Thymus (tissue), 11 donors: ENCODE results near the gene WASF2. TPM values are rescaled to one million over a fixed set of nuclear protein-coding genes. Genes with fewer than 3 reads are reported as not detected.
A peak's percentile ranks its signal among the peaks of the same experiment; 100 is the strongest.
"Not testable (repeated sequence)": the region's sequence is repeated elsewhere in the genome, so short reads cannot be mapped to it uniquely, and the experiment has no call there.

Source experiments
- DNase-seq, 9 donors: peaks; one replicate each; pipeline ENCODE4 v3.0.0-alpha.2; 2013; ENCODE audit warnings: low spot score in 9 of 9, low read depth in 6 of 9, missing footprints in 1 of 9
- H3K27ac ChIP-seq, 2 donors: one replicate each; pipeline ENCODE4 v1.5.1; 2013; ENCODE audit warnings: control low read depth in 1 of 2, low read depth in 1 of 2, low read length in 1 of 2, mild to moderate bottlenecking in 1 of 2, moderate library complexity in 1 of 2
- H3K27me3 ChIP-seq, 2 donors: one replicate each; pipeline ENCODE4 v1.5.1; 2013; ENCODE audit warnings: low read length in 1 of 2; ENCODE audit not compliant: control insufficient read depth in 2 of 2, insufficient read depth in 1 of 2
- H3K36me3 ChIP-seq, 2 donors: one replicate each; pipeline ENCODE4 v1.5.1; 2013; ENCODE audit warnings: low read length in 1 of 2, mild to moderate bottlenecking in 1 of 2, moderate library complexity in 1 of 2; ENCODE audit not compliant: control insufficient read depth in 2 of 2, insufficient read depth in 2 of 2
- H3K4me1 ChIP-seq, 2 donors: one replicate each; pipeline ENCODE4 v1.5.1; 2013; ENCODE audit warnings: low read length in 2 of 2; ENCODE audit not compliant: control insufficient read depth in 2 of 2, insufficient read depth in 2 of 2
- H3K4me3 ChIP-seq, 2 donors: one replicate each; pipeline ENCODE4 v1.5.1; 2013; ENCODE audit warnings: low read length in 2 of 2, control low read depth in 1 of 2, mild to moderate bottlenecking in 1 of 2
- H3K9me3 ChIP-seq, 2 donors: one replicate each; pipeline ENCODE4 v1.5.1; 2013; ENCODE audit warnings: low read length in 1 of 2, mild to moderate bottlenecking in 1 of 2; ENCODE audit not compliant: control insufficient read depth in 2 of 2, insufficient read depth in 1 of 2
- WGBS: extraction: QIAGEN DNeasy Blood & Tissue Kit; methylation state at CpG from one replicate; pipeline ENCODE4 v1.1.7; 2013; 5-methylcytosine and 5-hydroxymethylcytosine counted together
- polyA plus RNA-seq: library from polyadenylated mRNA; stranded (reverse); fragments of 200-250 nt; gene quantifications from one replicate; pipeline ENCODE4 v1.2.3, GENCODE V29; 2013
- total RNA-seq: library from RNA; stranded (reverse); fragments of 120-200 nt; gene quantifications from one replicate; pipeline ENCODE4 v1.2.4, GENCODE V29; 2013
- donor health status: healthy.

WASF2 gene
- total and polyA plus RNA-seq, 2 donors = 14.2 to 47.4 TPM

- H3K4me3 ChIP-seq = no peak overlapping the region
- WGBS = 17% methylated on average over 13 of the region's 13 CpGs
These were observed 98.4 kb downstream of the WASF2 start for GRCh38 chr1:27391511-27392095.

GRCh38 chr1:27388337-27389005 lies 101.5 kb downstream of the WASF2 start:
- no peak overlapping the region for H3K27ac ChIP-seq

More at GRCh38 chr1:27391511-27392095, 98.4 kb downstream of the WASF2 start:
- no peak for DNase-seq
- Histone ChIP-seq H3K9me3 (peaks cover 1 to 7% of the 10 kb centered on the region in 2 donors), H3K27ac (peak overlapping the region in 1 of 2 donors; percentile 5), H3K27me3 (peaks cover 9 to 28% of the 10 kb centered on the region in 2 donors), H3K36me3 (no peaks in the 10 kb centered on the region), H3K4me1 (peaks cover 13 to 29% of the 10 kb centered on the region in 2 donors)

GRCh38 chr1:27384797-27385196 lies 105.2 kb downstream of the WASF2 start:
- 92% methylated on average over 3 of the region's 3 CpGs for WGBS
- H3K36me3 ChIP-seq, H3K4me3 ChIP-seq, H3K4me1 ChIP-seq, H3K9me3 ChIP-seq, H3K27ac ChIP-seq, DNase-seq: not testable (repeated sequence)
- H3K27me3 ChIP-seq = peaks cover 0 to 34% of the 10 kb centered on the region in 2 donors

More at GRCh38 chr1:27388337-27389005, 101.5 kb downstream of the WASF2 start:
- Histone ChIP-seq H3K27me3 (peaks cover 9 to 39% of the 10 kb centered on the region in 2 donors), H3K4me3 (no peak overlapping the region), H3K9me3 (peaks cover 1 to 4% of the 10 kb centered on the region in 2 donors), H3K4me1 (peaks cover 8 to 22% of the 10 kb centered on the region in 2 donors), H3K36me3 (no peaks in the 10 kb centered on the region)
- peak in 6 of 9 donors; percentile 33 to 77 (median 68) for DNase-seq
- 44% methylated on average over 5 of the region's 5 CpGs for WGBS

- Histone ChIP-seq H3K27me3 (peaks cover 0 to 34% of the 10 kb centered on the region in 2 donors), H3K4me3 (no peak overlapping the region), H3K36me3 (no peaks in the 10 kb centered on the region), H3K27ac (no peak overlapping the region), H3K4me1 (peaks cover 0 to 5% of the 10 kb centered on the region in 2 donors), H3K9me3 (no peaks in the 10 kb centered on the region)
- no peak for DNase-seq
- 94% methylated on average over 13 of the region's 13 CpGs for WGBS
These were observed 106.3 kb downstream of the WASF2 start for GRCh38 chr1:27383661-27384060.

- WGBS = 34% methylated on average over 43 of the region's 43 CpGs
- H3K27ac ChIP-seq = no peak within 1 kb of the TSS
- H3K4me1 ChIP-seq = peaks cover 0 to 5% of the 10 kb centered on the region in 2 donors
- peaks cover 0 to 34% of the 10 kb centered on the region in 2 donors for H3K27me3 ChIP-seq
- DNase-seq = no peak
- H3K36me3 ChIP-seq = no peaks in the 10 kb centered on the region
- no peak within 1 kb of the TSS for H3K4me3 ChIP-seq
- H3K9me3 ChIP-seq = no peaks in the 10 kb centered on the region
These were observed 106.8 kb downstream of the WASF2 start, which contains the start of gene CD164L2 for GRCh38 chr1:27383039-27383605. Gene CD164L2, minus strand, starts transcription at chr1:27383333. Its CDS starts 94 bp downstream, at chr1:27383239.

- no peaks in the 10 kb centered on the region for H3K9me3 ChIP-seq
- peaks cover 0 to 5% of the 10 kb centered on the region in 2 donors for H3K4me1 ChIP-seq
- H3K27me3 ChIP-seq = peaks cover 0 to 34% of the 10 kb centered on the region in 2 donors
- H3K36me3 ChIP-seq = no peaks in the 10 kb centered on the region
- no peak overlapping the region for H3K27ac ChIP-seq
- DNase-seq = no peak
- WGBS = 88% methylated on average over 18 of the region's 18 CpGs
- no peak overlapping the region for H3K4me3 ChIP-seq
These were observed 107.8 kb downstream of the WASF2 start for GRCh38 chr1:27381969-27382762.

- H3K27ac ChIP-seq = no peak overlapping the region
- H3K36me3 ChIP-seq = no peaks in the 10 kb centered on the region
- 96% methylated on average over 12 of the region's 12 CpGs for WGBS
- H3K4me3 ChIP-seq = no peak overlapping the region
- peaks cover 0 to 31% of the 10 kb centered on the region in 2 donors for H3K27me3 ChIP-seq
- peaks cover 0 to 5% of the 10 kb centered on the region in 2 donors for H3K4me1 ChIP-seq
- no peak for DNase-seq
- no peaks in the 10 kb centered on the region for H3K9me3 ChIP-seq
These were observed 108.9 kb downstream of the WASF2 start for GRCh38 chr1:27380766-27381733.

GRCh38 chr1:27380224-27380623 lies 109.7 kb downstream of the WASF2 start:
- no peak for DNase-seq
- no peak overlapping the region for H3K27ac ChIP-seq
- 97% methylated on average over 4 of the region's 4 CpGs for WGBS

More at GRCh38 chr1:27380224-27380623, 109.7 kb downstream of the WASF2 start:
- H3K9me3 ChIP-seq = no peaks in the 10 kb centered on the region
- H3K36me3 ChIP-seq = no peaks in the 10 kb centered on the region
- H3K4me1 ChIP-seq = peaks cover 0 to 5% of the 10 kb centered on the region in 2 donors
- no peak overlapping the region for H3K4me3 ChIP-seq
- peaks cover 0 to 31% of the 10 kb centered on the region in 2 donors for H3K27me3 ChIP-seq
